Esophagus muscularis mucosa (tissue), 3 donors: ENCODE measurements around the gene CEP192.

Source experiments
- EP300 ChIP-seq: sonication (generic); formaldehyde crosslinking; IDR thresholded peaks from one replicate; pipeline ENCODE4 v1.6.1; 2017; ENCODE audit warnings: antibody characterized with exemption
- TF ChIP-seq, protein P1 (sequence below), 3 experiments: fragments of 200-600 bp in 2 of 3; fragments of 450-650 bp in 1 of 3; sonication (generic) in 2 of 3; IDR thresholded peaks; one replicate each; pipeline ENCODE4 v1.5.1; 2017 to 2019; ENCODE audit warnings: antibody characterized with exemption in 3 of 3, mild to moderate bottlenecking in 2 of 3, moderate library complexity in 1 of 3

DNA sequence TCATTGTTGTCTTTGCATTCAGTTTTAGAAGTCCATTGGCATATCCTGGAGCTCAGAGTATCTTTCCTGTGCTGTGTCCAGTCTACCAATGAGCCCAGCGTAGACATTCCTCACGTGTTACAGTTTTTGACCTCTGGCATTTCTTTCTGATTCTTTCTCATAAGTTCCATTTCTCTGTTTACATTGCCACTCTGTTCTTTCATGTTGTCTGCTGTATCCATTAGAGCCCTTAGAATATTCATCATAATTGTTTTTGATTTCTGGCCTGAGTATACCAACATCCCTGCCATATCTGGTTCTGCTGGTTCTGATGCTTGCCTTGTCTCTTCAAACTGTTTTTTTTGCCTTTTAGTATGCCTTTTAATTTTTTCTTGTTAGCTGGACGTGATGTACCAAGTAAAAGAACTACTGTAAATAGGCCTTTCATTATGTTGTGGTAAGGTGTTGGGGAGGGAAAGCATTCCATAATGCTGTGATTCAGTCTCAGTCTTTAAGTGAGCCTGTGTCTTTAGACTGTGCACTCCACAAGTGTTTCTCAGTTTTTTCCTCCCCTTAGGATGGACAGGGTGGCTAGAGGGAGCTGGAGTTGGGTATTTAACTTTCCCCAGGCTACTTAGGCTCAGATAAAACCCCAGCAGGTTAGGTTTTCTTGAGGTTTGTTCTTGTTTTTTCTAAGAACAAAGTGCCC lies 35.6 kb downstream of the CEP192 start:
- TF ChIP-seq, protein P1, sequence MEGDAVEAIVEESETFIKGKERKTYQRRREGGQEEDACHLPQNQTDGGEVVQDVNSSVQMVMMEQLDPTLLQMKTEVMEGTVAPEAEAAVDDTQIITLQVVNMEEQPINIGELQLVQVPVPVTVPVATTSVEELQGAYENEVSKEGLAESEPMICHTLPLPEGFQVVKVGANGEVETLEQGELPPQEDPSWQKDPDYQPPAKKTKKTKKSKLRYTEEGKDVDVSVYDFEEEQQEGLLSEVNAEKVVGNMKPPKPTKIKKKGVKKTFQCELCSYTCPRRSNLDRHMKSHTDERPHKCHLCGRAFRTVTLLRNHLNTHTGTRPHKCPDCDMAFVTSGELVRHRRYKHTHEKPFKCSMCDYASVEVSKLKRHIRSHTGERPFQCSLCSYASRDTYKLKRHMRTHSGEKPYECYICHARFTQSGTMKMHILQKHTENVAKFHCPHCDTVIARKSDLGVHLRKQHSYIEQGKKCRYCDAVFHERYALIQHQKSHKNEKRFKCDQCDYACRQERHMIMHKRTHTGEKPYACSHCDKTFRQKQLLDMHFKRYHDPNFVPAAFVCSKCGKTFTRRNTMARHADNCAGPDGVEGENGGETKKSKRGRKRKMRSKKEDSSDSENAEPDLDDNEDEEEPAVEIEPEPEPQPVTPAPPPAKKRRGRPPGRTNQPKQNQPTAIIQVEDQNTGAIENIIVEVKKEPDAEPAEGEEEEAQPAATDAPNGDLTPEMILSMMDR (IDR thresholded peaks at IDR 0.05) = no peak
- no peak for TF ChIP-seq EP300
